Measurements from ENCODE around the gene ABCD1.
"Not testable (repeated sequence)": the region's sequence is repeated elsewhere in the genome, so short reads cannot be mapped to it uniquely, and the experiment has no call there.

ABCD1 gene

GRCh38 chrX:153725832-153726285 lies 1.2 kb downstream of the ABCD1 start:
- H3K4me3 Mint-ChIP-seq: peak overlapping the region; percentile 66 to 82 (median 72)

GRCh38 chrX:153726286-153727122 lies 1.8 kb downstream of the ABCD1 start:
- no peak for TF ChIP-seq CTCF (IDR thresholded peaks at IDR 0.05; ENCODE audit: unreplicated experiment in 3 of 3)
- H3K4me1 Mint-ChIP-seq: peaks cover 21% of the 10 kb centered on the region
- peaks cover 23% of the 10 kb centered on the region for H3K36me3 Mint-ChIP-seq (ENCODE audit: low read depth)
- peaks cover 22% of the 10 kb centered on the region for H3K9me3 Mint-ChIP-seq
- H3K4me3 Mint-ChIP-seq: peak overlapping the region; percentile 61 to 82 (median 66)
- H3K27ac Mint-ChIP-seq: peak overlapping the region; percentile 51 to 80 (median 57)
- peaks cover 6% of the 10 kb centered on the region for H3K27me3 Mint-ChIP-seq (ENCODE audit: low read depth)

More at GRCh38 chrX:153725832-153726285, 1.2 kb downstream of the ABCD1 start:
- H3K27ac Mint-ChIP-seq: peak overlapping the region in 2 of 3 experiments; percentile 51 to 80
- H3K4me1 Mint-ChIP-seq: peaks cover 21% of the 10 kb centered on the region
- no peak for TF ChIP-seq CTCF (IDR thresholded peaks at IDR 0.05; ENCODE audit: unreplicated experiment in 3 of 3)
- peaks cover 17% of the 10 kb centered on the region for H3K36me3 Mint-ChIP-seq (ENCODE audit: low read depth)
- H3K27me3 Mint-ChIP-seq (ENCODE audit: low read depth): peaks cover 6% of the 10 kb centered on the region
- H3K9me3 Mint-ChIP-seq: peaks cover 15% of the 10 kb centered on the region

- TF ChIP-seq CTCF (IDR thresholded peaks at IDR 0.05; ENCODE audit: unreplicated experiment in 3 of 3): no peak
- H3K27me3 Mint-ChIP-seq (ENCODE audit: low read depth): peaks cover 6% of the 10 kb centered on the region
- peaks cover 25% of the 10 kb centered on the region for H3K36me3 Mint-ChIP-seq (ENCODE audit: low read depth)
- H3K9me3 Mint-ChIP-seq: peaks cover 28% of the 10 kb centered on the region
- peak overlapping the region; percentile 51 to 80 (median 57) for H3K27ac Mint-ChIP-seq
- H3K4me1 Mint-ChIP-seq: peaks cover 17% of the 10 kb centered on the region
- H3K4me3 Mint-ChIP-seq: peak overlapping the region; percentile 61 to 72 (median 66)
These were observed 2.7 kb downstream of the ABCD1 start for GRCh38 chrX:153727123-153727931.

- H3K27me3 Mint-ChIP-seq (ENCODE audit: low read depth): peaks cover 6% of the 10 kb centered on the region
- H3K27ac Mint-ChIP-seq: peak overlapping the region in 2 of 3 experiments; percentile 57 to 80
- TF ChIP-seq CTCF (IDR thresholded peaks at IDR 0.05; ENCODE audit: unreplicated experiment in 3 of 3): no peak
- peaks cover 26% of the 10 kb centered on the region for H3K36me3 Mint-ChIP-seq (ENCODE audit: low read depth)
- peaks cover 12% of the 10 kb centered on the region for H3K4me1 Mint-ChIP-seq
- peaks cover 23% of the 10 kb centered on the region for H3K9me3 Mint-ChIP-seq
- H3K4me3 Mint-ChIP-seq: peak overlapping the region in 2 of 3 experiments; percentile 15 to 72
These were observed 3.4 kb downstream of the ABCD1 start for GRCh38 chrX:153728095-153728494.

- Mint-ChIP-seq H3K27me3 (ENCODE audit: low read depth) (peaks cover 6% of the 10 kb centered on the region), H3K27ac (no peak overlapping the region), H3K36me3 (ENCODE audit: low read depth) (peaks cover 26% of the 10 kb centered on the region), H3K4me3 (no peak overlapping the region), H3K4me1 (peaks cover 12% of the 10 kb centered on the region), H3K9me3 (peaks cover 23% of the 10 kb centered on the region)
- no peak for TF ChIP-seq CTCF (IDR thresholded peaks at IDR 0.05; ENCODE audit: unreplicated experiment in 3 of 3)
These were observed 4.4 kb downstream of the ABCD1 start for GRCh38 chrX:153728951-153729631.

GRCh38 chrX:153730115-153730514 lies 5.5 kb downstream of the ABCD1 start:
- Mint-ChIP-seq H3K9me3 (peaks cover 30% of the 10 kb centered on the region), H3K36me3 (ENCODE audit: low read depth) (peaks cover 32% of the 10 kb centered on the region), H3K4me1 (peaks cover 12% of the 10 kb centered on the region)
- not testable (repeated sequence) for H3K27ac Mint-ChIP-seq; H3K27me3 Mint-ChIP-seq (ENCODE audit: low read depth); H3K4me3 Mint-ChIP-seq

Data from nephron (organoid).